Kasumi-1 (cell line): ENCODE results near the gene ARID5B.

ENCODE experiments used
- DNase-seq, 2 experiments: peaks; one replicate each; lab custom pipeline; 2025; lab: John Stamatoyannopoulos, UW

Gene ARID5B

DNA sequence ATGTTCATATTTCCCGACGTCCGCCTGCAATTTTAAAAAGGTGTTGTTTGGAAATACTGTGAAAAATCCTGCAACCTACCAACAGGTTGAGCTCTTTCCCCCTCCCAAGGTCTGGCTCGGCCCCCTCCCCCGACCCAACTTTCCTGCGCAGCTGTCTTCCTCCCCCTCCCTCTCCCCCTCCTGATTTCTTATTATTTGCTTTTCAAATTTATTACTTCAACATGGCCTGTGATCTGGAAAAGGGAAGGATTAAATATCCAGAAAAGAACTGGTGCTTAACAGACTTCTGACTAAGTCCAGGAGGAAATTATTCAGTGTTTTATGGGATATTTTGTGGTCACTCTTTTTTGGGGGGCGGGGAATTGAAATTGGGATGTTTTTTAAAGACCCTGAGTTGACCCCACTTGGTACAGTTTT lies 2.4 kb downstream of the ARID5B start:
- DNase-seq, result peak in 1 of 2 experiments; percentile 48

DNA sequence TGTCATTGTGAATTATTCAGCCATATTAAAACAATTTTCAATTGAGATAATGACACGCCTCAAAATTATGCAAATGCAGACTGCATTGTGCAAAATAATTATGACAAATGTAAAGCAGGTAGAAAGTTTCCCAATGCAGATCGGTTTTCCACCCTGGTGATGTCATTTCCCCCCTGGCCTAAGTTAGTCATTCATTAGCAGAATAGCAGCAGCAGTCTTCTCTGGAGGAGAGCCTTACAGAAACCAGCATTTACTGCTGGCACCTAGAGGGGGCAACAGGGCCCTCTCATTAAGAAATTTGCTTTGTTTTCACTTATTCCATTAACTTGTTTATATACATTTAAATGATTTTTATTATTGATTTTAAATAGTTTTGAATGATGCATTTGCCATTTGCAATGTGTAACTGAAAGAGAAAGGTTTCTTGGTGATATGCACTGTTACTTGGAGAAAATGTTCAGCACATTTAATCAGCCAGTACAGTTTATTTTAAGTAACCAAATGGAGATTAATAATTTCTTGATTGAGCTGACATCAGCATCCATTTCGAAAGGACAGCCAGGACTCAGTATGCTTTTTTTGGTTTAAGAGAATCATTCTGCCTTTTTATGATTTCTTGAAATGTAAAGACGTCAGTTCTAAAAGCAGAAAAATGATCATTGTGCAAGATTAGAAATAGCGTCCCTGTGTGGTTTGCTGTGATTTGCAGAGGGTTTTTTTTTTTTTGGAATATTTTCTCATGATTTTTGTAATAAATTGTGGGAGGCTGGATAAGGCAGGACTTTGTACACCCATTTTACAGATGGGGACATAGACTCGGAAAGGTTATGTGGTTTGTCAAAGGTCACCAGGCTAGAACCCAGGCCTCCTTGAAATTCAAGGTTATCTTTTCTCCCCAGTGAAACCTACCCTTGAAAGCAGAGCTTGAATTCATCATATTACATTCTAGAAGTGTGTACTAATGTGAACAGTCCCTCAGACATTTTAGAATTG lies 3.5 kb downstream of the ARID5B start:
- peak; percentile 69 to 73 for DNase-seq

DNA sequence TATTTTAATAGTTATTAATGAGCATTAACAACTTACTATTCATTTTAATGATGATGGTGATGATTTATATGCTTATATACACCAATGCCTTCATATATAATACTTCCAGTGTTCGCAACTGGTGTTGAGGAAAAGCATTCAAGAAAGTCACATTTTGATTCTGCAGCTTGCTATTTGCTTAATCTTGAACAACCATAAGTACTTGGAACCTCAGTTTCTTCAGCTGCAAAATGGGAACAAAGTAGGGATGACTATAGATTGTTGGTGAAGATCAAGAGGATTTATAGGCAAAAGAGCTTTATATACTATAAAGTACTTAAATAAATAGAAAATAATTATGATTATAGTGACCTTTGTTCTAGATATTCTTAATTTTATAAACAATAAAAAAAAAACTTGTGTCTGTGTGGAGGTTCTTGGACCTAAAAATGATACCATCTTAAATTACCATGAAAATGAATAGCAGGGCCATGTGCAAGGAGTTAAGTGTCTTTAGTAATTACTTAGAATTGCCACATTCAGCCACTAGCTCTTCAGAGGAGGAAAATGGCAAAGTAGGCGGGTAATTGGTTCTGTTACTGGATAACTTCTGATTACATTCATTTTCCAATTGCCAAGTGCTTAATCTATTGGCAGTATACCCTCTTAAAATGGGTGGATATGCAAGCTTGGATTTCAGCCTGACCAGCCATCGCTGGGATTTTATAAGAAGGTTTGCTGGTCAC lies 4.5 kb downstream of the ARID5B start:
- peak in 1 of 2 experiments; percentile 3 for DNase-seq

DNA sequence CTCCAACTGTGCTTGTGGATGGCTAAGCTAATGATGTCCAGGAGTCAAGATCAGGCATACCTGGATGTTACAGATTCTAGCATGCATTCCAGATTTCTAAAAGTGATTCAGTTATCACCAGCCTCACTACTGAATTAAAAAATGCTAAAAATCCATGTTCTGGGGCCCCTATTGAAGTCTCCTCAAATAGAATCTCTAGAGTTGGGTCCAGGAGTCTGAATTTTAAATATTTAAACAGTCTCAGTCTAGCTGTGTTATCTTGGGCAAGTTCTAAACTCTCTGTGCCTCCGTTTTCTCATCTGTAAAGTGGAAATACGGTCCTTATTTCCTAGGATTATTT lies 5.0 kb downstream of the ARID5B start:
- no peak for DNase-seq

DNA sequence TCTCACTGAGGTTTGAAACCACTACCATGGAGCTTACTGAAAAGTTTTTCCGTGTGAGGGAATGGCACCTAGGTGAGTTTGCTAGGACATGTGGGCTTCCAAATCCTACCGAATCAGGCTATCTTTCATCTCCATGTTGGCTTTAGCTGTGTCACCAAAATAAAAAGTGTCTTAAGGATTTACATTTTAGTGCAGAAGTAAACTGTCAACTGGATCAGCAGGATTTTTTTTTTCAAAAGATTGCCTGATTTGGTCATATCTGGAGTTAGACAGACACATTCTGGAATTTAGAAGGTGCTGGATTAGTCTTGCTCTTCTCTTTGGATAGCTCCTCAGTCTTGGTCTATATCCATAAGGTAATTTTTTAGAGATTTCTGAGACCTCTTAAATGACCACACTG lies 5.5 kb downstream of the ARID5B start:
- DNase-seq, result no peak

DNA sequence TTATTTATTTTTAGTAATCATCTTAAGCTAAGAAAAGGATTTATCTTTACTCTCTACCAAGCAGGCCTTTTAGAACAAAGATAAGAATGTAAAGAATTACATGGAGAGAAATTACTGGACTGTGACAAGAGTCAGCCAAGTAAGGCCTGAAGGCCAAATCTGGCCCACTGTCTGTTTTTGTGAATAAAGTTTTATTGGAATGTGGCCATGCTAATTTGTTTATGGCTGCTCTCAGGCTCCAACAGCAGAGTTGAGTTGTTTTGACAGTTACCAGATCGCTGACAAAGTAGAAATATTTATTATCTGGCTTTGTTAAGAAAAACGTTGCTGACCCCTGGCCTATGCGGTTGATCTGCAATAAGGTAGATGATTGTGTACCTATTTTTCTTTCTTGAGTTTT lies 6.1 kb downstream of the ARID5B start:
- no peak for DNase-seq

DNA sequence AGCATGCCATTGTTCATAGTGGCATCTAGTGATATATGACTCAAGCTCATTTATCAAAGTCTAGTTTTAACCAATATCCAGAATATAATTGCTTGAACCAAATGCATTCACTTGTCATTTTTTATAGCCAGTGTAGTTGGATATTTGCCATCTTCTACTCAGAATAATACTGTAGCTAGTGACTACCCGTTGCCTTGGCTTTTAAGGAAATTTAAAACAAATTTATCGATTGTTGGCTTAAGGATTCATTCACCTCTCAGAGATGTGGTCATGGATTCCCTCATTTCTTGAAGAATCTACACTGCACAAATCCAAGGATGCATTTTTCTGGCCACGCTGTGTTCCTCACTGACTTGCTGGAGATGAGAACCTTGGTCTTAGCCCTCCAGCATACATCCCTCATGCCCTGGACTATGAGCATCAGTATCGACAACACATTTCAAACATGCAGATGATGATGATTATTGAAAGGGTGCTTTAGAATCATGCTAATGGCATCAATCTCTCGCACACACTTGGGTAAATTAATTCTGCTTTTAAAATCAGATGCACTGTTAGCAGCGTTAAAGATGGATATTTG lies 8.8 kb downstream of the ARID5B start:
- DNase-seq, result no peak

DNA sequence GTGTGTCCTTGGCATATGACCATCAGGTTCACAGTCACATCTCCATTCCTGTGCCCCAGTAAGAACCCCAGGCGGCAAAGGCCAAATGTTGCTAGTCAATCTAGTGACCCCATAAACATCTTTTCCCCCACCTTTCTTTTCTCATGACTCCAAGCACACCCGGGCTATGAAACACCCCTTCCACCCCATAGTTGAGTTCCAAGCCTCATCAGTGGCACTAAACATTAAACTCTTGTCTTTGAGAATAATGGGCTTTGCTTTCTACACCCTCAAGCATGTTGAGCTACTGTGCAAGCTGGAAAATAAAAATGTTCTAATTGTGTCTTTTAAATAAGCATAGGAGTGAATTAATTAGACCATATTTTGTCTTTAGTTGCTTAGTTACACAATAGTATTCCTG lies 9.4 kb downstream of the ARID5B start:
- DNase-seq, result no peak

DNA sequence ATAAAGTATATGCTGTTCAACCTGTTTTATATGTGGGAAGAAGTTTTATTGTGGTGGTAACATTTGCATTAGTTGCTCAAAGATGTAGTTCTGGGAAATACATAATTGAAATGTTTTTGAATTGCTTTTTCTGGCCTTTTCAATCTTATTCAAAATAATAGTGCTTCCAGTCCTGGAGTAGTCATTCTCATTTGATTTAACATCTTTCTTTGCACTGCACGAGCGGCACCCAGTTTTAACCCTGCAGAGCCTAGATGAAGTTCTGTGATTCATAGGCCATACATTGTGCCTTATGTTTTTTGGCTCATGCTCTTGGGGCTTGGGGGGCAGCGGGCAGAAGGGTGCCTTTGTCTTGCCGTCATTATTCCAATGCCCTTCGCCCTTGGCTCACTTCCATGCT lies 9.9 kb downstream of the ARID5B start:
- DNase-seq, result no peak

DNA sequence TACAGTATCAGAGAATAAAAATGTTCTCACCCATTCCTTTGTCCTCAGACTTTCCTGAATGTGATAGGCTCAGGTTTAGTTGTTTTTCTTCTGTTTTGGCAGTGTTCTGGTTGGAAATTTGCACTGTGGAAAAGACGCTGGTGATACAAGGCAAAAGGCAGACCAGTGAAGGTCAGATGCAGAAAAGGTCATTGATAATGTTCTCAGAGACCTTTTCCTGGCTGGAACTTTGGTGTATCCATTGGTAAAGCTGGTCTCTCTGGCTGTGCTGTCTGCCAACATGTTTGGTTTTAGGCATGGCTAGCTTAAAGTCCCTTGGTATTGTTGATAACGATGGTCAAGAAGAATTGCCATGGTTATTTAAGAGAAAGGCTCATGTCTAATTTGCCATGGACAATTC lies 11.5 kb downstream of the ARID5B start:
- no peak for DNase-seq

DNA sequence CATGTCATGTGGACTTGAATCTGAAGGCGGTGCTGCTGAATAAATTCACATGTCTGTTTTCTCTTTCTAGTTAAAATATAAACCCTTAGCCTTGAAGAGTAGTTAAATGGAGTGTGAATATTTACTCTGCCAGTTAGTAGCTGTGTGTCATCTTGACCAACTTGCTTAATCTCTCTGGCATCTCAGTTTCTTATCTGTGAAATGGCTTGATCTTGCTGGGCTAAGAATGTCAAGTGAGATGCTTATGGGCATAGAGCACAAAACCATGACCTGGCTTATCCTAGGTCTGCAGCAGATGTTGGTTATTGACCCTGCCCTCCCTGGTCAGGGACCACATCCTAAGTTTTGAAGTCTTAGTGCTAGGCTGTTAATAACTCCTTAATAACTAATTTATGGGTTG lies 16.6 kb downstream of the ARID5B start:
- DNase-seq, result no peak

DNA sequence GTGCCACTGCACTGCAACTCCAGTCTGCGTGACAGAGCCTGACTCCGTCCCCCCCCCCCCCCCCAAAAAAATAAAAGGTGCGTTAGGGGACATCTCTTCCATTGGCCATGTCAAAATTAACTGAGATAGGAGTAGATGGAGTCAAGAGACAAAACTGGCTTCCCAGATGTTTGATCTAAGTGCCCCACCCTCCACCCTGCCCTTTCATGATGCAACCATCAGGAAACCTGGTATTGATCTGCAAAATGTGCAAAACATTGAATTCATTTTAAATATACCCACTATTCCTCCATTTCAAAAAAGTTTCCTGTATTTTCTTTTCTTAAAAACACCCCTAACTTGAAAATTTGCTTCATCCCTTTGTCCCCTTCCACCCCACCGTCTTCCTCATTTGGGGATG lies 17.5 kb downstream of the ARID5B start:
- no peak for DNase-seq

DNA sequence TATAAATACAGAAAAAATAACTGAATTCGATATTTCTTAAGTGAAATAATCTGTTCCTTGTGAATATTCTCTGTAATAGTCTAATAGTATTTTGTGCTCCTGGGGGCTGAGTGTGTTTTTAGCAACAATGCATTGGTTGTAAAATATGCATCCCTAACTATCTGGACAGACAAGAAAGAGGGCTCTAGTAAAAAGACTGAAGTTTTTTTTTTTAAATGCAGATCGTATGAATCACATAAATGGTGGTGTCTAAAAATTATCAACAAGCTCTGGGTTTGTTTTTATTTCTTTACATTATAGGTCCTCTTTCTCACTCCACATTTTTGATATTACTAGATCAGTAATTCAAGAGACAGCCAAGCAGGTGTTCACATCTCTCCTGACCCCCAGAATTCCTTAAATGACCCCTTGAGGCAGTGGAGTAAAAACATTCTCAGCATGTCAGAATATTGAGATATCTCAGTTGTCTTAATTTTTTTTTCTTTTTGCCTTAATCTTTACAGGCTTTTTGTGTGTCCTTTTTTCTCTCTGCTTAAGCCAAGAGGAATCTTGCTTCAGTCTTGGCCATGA lies 18.2 kb downstream of the ARID5B start:
- DNase-seq, result no peak

DNA sequence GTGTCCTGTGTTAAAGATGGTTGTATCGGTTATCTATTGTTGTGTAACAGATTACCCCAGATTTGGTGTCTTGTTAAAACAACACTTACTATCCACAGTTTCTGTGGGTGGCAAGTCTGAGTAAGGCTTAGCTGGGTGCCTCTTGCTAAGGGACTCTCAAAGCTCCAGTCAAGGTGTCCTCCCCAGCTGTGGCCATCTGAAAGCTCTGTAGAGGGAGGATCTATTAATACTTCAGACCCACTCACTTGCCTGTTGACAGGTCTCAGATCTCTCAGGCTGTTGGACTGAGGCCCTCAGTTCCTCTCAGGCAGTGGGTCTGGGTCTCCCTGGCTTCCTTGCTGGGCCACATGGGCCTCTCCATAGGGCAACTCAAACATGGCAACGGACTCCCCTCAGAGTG lies 19.6 kb downstream of the ARID5B start:
- no peak for DNase-seq

DNA sequence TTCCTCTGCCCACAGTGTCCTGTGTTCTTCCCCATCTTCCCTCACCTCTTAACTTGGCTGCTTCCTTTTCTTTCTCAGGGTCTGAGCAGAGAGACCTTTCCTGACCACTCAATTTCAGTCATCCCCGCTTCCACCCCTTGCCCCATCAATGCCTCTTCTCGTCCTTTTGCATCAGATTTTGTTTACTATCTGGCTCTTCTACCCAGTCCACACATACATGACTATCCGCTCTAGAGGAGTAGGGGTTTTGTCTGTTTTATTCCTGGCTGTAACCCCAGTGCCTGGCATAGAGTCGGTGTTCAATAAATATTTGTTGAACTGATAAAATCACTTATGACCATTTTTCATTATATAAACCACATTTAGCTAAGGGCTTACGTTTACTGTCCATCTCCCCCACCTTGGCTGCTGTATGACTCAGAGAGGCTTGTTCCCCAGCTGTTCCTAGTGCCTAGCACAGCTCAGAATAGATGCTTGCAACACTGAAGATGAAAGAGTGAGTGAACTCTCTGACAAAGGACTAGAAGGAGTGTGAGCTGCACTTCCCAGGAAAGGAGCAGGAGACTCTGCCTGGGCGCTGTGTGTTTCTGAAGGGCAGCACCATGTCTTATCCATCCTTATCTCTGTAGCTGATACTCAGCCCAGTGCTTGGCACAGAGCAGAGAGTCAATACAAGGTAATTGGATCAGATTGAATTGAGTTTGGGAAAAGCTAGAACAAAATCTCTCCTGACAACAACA lies 21.9 kb downstream of the ARID5B start:
- DNase-seq, result no peak

DNA sequence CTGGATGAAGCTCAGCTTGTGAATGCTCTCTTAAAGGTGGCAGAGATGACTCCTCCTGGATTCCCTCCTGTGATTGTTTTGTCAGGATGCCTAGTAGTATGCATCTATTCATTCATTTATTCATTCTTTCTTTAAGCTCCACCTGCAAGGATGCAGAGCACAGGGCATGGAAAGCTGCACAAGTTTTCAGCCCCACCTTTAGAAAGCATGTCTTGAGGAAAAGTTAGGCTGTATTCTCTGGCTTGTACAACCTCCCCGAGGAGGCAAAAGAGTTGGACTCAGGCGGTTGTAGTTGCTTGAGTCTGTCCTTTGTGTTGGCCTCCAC lies 22.4 kb downstream of the ARID5B start:
- DNase-seq, result no peak

DNA sequence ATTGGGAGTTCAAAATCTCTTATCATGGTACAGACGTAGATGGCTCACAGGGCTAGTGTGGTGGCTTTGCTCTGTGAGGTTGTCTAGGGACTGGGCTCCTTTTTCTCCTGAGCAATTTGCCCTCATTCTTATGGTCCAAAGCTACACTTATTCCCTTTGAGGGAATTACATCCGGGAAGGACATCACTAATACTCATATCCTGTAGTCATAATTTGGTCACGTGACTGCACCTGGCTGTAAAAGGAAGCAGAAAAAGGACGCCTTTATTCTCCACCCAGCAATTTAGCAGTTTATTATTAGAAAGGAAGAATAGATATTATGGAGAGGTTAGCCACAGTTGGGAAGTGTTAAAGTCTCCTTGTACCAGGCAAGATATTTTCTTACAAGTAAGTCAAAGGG lies 28.1 kb downstream of the ARID5B start:
- DNase-seq, result no peak

DNA sequence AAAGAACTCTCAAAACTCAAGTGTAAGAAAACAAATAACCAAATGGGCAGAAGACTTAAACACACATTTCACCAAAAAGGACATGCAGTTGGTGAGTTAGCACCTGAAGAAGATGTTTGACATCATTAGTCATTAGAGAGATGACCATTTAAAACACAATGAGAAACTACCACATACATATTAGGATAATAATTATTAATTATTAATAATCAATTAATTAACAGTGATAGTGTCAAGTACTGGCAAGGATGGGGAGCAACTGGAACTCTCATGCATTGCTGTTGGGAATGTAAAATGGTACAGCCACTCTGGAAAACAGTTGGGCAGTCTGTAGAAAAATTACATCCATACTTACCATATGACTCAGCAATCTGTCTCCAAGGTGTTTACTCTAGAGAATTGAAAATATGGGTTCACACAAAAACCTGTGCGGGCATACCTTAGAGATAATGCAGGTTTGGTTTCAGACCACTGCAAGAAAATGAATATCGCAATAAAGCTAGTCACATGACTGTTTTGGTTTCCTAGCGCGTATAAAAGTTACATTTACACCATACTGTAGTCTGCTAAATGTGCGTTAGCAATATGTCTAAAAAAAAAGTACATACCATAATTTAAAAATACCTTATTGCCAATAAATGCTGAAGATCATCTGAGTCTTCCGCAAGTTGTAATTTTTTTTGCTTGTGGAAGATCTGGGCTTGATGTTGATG lies 30.3 kb downstream of the ARID5B start:
- no peak for DNase-seq

DNA sequence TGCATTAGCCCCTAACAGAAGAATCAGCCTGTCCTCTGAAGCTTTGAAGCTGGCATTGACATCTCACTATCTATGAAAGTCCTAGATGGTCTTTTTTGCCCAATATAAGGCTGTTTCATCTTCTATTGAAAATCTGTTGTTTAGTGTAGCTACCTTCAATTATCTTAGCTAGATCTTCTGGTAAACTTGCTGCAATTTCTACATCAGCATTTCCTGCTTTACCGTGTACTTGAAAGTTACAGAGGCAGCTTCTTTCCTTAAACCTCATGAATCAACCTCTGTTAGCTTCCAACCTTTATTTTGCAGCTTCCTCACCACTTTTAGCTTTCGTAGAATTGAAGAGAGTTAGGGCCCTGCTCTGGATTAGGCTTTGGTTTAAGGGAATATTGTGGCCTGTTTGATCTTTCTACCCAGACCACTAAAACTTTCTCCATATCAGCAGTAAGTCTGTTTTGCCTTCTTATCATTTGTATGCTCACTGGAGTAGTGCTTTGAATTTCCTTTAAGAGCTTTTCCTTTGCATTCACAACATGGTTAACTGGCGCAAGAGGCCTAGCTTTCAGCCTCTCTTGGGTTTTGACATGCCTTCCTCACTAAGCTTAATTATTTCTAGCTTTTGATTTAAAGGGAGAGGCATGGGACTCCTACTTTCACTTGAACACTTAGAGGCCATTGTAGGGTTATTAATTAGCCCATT lies 32.5 kb downstream of the ARID5B start:
- no peak for DNase-seq

DNA sequence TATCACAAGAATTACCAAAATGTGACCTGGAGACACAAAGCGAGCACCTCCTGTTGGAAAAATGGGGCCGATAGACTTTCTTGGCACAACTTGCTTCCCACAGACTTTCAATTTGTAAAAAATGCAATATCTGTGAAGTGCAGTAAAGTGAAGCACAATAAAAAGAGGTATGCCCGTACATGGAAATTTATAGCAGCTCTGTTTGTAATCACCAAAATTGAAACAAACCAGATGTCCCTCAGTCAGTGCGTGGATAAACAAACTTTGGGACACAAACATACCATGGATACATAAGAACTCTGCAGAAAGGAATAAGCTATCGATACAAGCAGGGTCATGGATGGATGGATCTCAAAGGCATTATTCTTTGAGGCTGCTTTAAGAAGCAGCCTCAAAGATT lies 33.6 kb downstream of the ARID5B start:
- no peak for DNase-seq

DNA sequence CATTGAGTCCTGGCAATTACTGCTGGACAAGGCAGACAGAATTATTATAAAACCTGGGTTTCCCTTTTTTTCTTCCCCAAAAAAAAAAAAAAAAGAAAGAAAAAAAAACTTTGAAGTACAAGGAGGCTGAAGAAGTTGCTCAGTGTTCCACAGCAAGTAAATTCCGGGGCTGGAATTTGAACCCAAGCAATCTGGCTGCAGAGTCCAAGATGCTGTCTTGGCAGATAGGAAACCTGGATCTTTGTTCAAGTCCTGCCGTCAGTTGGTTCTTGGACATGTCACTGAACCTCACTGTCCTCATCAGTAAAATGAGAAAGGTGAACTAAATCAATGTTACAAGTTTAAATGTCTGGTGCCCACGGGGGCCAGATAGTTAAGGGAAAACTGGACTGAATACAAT lies 35.3 kb downstream of the ARID5B start:
- no peak for DNase-seq
